ENCODE measurements around the gene PARD3. TPM values are rescaled to one million over a fixed set of nuclear protein-coding genes. Genes with fewer than 3 reads are reported as not detected.
A peak's percentile ranks its signal among the peaks of the same experiment; 100 is the strongest.

PARD3 gene
- total and polyA plus RNA-seq, 12 donors = 17.0 to 93.8 (median 47.3) TPM

- Histone ChIP-seq H3K4me3 (peak overlapping the region in 1 of 4 donors; percentile 81), H3K9me3 (replicated peaks in 1 of 3) (no peaks in the 10 kb centered on the region), H3K36me3 (replicated peaks in 1 of 2) (no peaks in the 10 kb centered on the region), H3K27me3 (no peaks in the 10 kb centered on the region), H3K27ac (peak overlapping the region in 2 of 5 donors; percentile 44 to 93), H3K4me1 (replicated peaks in 1 of 2) (peaks cover 3 to 38% of the 10 kb centered on the region in 2 donors)
- peak in 6 of 7 donors; percentile 21 to 61 (median 38) for DNase-seq
- 4 to 13% (median 7%) methylated on average over 9 to 10 of the region's 10 CpGs for WGBS, 4 donors
- TF ChIP-seq CTCF (IDR thresholded peaks at IDR 0.05) (no peak), POLR2A (IDR thresholded peaks at IDR 0.05) (no peak)
- intact Hi-C loops (cut with DNase I) = loop anchor here in 1 of 2 donors (10.0 kb wide), 2 partner anchors 92 to 152 kb away; no protein-coding TSS in a partner anchor
Measured at GRCh38 chr10:34816501-34817002, 1.5 kb upstream of the PARD3 start.

DNA sequence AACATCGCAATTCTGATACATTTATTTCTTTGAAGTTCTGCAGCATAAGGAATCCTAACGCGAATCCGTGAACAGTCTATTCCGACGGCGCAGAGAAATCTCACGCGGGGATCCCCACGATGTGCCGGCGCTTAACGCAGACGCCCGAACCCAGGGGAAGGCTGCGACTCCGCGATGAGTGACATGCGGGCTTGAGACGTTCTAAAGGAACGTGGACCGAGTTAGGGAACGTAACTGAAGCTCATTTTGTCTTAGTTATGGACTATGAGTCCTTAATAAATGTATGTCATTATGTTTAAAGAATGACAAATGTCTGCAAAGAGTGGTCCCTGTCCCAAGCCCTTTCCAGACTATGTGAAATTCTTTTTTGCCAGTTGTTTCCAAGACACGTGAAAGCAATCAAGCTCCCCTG, 995 bp upstream of the PARD3 start:
- intact Hi-C loops (cut with DNase I) = loop anchor here in 1 of 2 donors (10.0 kb wide), 2 partner anchors 91 to 151 kb away; no protein-coding TSS in a partner anchor
- Histone ChIP-seq H3K4me3 (peak overlapping the region in 2 of 4 donors; percentile 50 to 81), H3K36me3 (replicated peaks in 1 of 2) (no peaks in the 10 kb centered on the region), H3K27me3 (no peaks in the 10 kb centered on the region), H3K27ac (peak overlapping the region in 2 of 5 donors; percentile 44 to 93), H3K4me1 (replicated peaks in 1 of 2) (peaks cover 3 to 40% of the 10 kb centered on the region in 2 donors), H3K9me3 (replicated peaks in 1 of 3) (no peaks in the 10 kb centered on the region)
- DNase-seq = peak in 1 of 7 donors; percentile 24
- 1 to 2% (median 1%) methylated on average over 23 to 24 of the region's 24 CpGs for WGBS, 4 donors
- no peak for TF ChIP-seq POLR2A (IDR thresholded peaks at IDR 0.05)
- TF ChIP-seq CTCF (IDR thresholded peaks at IDR 0.05) = no peak

DNA sequence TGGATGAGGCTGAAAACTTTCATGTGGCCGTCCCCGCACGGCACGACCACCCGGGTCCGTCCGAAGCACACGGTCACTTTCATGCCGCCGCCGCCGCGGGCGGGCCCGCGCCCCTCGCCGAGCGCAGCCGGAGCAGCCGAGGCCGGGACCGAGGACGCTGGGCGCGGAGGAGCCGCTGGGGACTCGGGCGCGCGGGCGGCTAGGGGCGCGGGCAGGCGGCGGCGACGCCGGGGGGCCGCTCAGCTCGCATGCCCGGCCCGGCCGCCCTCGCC, 247 bp downstream of the PARD3 start:
- DNase-seq = no peak
- Histone ChIP-seq H3K27ac (peak overlapping the region in 4 of 5 donors; percentile 65 to 93 (median 78)), H3K4me3 (peak overlapping the region in 2 of 4 donors; percentile 63 to 81), H3K4me1 (replicated peaks in 1 of 2) (peaks cover 3 to 41% of the 10 kb centered on the region in 2 donors), H3K27me3 (no peaks in the 10 kb centered on the region), H3K36me3 (replicated peaks in 1 of 2) (no peaks in the 10 kb centered on the region), H3K9me3 (replicated peaks in 1 of 3) (no peaks in the 10 kb centered on the region)
- WGBS, 4 donors = 0% methylated on average over 11 to 45 of the region's 45 CpGs; no CpG with 5 or more reads in 1 of the 4 donors
- TF ChIP-seq POLR2A (IDR thresholded peaks at IDR 0.05) = no peak
- no peak for TF ChIP-seq CTCF (IDR thresholded peaks at IDR 0.05)
- intact Hi-C loops (cut with DNase I) = loop anchor here in 1 of 2 donors (10.0 kb wide), 2 partner anchors 90 to 150 kb away; no protein-coding TSS in a partner anchor

DNA sequence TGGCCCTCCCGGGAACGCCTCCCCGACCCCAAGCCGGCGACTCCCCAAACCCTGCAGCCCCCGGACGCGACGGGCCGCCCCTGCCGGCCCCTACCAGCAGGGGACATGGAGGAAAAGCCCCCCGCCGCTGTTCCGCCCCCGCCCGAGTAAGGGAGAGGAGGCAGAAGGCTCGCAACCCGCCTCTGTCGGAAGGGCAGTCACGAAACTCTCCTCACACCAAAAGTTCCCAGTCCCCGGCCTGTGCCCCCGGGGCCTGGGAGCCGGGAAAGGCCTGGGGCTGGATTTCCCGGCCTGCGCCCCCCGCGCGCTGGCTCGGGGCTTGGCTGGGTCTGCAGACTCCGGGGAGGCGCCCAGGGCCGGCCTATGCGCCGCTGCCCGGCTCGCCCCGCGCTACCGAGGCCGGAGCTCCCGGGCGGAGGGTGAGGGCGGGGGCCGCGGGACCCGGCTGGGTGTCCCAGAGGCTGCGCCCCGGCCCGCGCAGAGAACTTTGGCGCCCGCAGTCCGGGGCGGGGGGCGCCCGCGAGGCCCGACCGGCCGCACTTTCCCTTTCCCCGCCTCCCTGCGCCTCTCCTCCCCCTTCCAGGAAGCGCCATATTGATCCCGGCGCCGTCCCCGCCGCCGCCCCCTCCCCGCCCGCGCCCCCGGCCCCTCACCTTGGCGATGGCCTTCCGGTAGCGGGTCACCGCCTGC, 728 bp downstream of the PARD3 start:
- no peaks in the 10 kb centered on the region for H3K9me3 ChIP-seq (replicated peaks in 1 of 3)
- peak overlapping the region; percentile 53 to 81 (median 70) for H3K4me3 ChIP-seq
- WGBS, 4 donors = 0 to 1% (median 0%) methylated on average over 4 to 73 of the region's 77 CpGs
- TF ChIP-seq POLR2A (IDR thresholded peaks at IDR 0.05) = no peak
- TF ChIP-seq CTCF (IDR thresholded peaks at IDR 0.05) = no peak
- no peaks in the 10 kb centered on the region for H3K36me3 ChIP-seq (replicated peaks in 1 of 2)
- no peaks in the 10 kb centered on the region for H3K27me3 ChIP-seq
- H3K27ac ChIP-seq = peak overlapping the region in 4 of 5 donors; percentile 65 to 93 (median 78)
- DNase-seq = peak in 6 of 7 donors; percentile 27 to 59 (median 46)
- peaks cover 3 to 46% of the 10 kb centered on the region in 2 donors for H3K4me1 ChIP-seq (replicated peaks in 1 of 2)
- intact Hi-C loops (cut with DNase I) = loop anchor here in 1 of 2 donors (10.0 kb wide), 2 partner anchors 90 to 150 kb away; no protein-coding TSS in a partner anchor
